Thyroid gland (tissue), 4 donors: ENCODE measurements around the gene RAB3GAP1.

ENCODE experiments used
- POLR2A ChIP-seq, 2 donors: fragments of 450-650 bp; IDR thresholded peaks; one replicate each; pipeline ENCODE4 v1.6.1; 2017; ENCODE audit warnings: antibody characterized with exemption in 2 of 2, mild to moderate bottlenecking in 2 of 2, moderate library complexity in 1 of 2
- TF ChIP-seq, protein P1 (sequence below), 6 experiments: fragments of 200-600 bp in 3 of 6; fragments of 450-650 bp in 3 of 6; sonication (generic) in 3 of 6; IDR thresholded peaks; one replicate each; pipeline ENCODE4 v1.5.1; 2016 to 2019; ENCODE audit warnings: antibody characterized with exemption in 6 of 6, mild to moderate bottlenecking in 2 of 6, inconsistent platforms in 1 of 6, moderate library complexity in 1 of 6

GRCh38 chr2:135055182-135055786 lies 3.2 kb downstream of the RAB3GAP1 start:
- TF ChIP-seq, protein P1, sequence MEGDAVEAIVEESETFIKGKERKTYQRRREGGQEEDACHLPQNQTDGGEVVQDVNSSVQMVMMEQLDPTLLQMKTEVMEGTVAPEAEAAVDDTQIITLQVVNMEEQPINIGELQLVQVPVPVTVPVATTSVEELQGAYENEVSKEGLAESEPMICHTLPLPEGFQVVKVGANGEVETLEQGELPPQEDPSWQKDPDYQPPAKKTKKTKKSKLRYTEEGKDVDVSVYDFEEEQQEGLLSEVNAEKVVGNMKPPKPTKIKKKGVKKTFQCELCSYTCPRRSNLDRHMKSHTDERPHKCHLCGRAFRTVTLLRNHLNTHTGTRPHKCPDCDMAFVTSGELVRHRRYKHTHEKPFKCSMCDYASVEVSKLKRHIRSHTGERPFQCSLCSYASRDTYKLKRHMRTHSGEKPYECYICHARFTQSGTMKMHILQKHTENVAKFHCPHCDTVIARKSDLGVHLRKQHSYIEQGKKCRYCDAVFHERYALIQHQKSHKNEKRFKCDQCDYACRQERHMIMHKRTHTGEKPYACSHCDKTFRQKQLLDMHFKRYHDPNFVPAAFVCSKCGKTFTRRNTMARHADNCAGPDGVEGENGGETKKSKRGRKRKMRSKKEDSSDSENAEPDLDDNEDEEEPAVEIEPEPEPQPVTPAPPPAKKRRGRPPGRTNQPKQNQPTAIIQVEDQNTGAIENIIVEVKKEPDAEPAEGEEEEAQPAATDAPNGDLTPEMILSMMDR (IDR thresholded peaks at IDR 0.05), result no peak
- TF ChIP-seq POLR2A (IDR thresholded peaks at IDR 0.05), result no peak
